Osteocyte (in vitro differentiated cells): ENCODE data around the gene AMOTL1. TPM values are rescaled to one million over a fixed set of nuclear protein-coding genes. Genes with fewer than 3 reads are reported as not detected.
A peak's percentile ranks its signal among the peaks of the same experiment; 100 is the strongest.

Experiments used
- DNase-seq: peaks from one replicate; pipeline ENCODE4 v3.0.0; 2021; ENCODE audit warnings: mixed read lengths; ENCODE audit not compliant: unreplicated experiment; ENCODE audit errors: extremely low spot score
- H3K27ac Mint-ChIP-seq: one replicate; pipeline ENCODE4 v1.8.0; 2021; ENCODE audit warnings: mild to moderate bottlenecking, mixed read lengths; ENCODE audit not compliant: unreplicated experiment
- H3K27me3 Mint-ChIP-seq: one replicate; pipeline ENCODE4 v1.8.0; 2021; ENCODE audit warnings: mixed read lengths; ENCODE audit not compliant: unreplicated experiment
- H3K36me3 Mint-ChIP-seq: one replicate; pipeline ENCODE4 v1.8.0; 2021; ENCODE audit warnings: mixed read lengths; ENCODE audit not compliant: unreplicated experiment
- H3K4me1 Mint-ChIP-seq: one replicate; pipeline ENCODE4 v1.8.0; 2021; ENCODE audit warnings: mixed read lengths; ENCODE audit not compliant: unreplicated experiment
- H3K4me3 Mint-ChIP-seq: one replicate; pipeline ENCODE4 v1.8.0; 2021; ENCODE audit warnings: mild to moderate bottlenecking, moderate library complexity, mixed read lengths; ENCODE audit not compliant: unreplicated experiment
- H3K9me3 Mint-ChIP-seq: one replicate; pipeline ENCODE4 v1.8.0; 2021; ENCODE audit warnings: mixed read lengths; ENCODE audit not compliant: unreplicated experiment
- CTCF ChIP-seq: fragments of 200-600 bp; sonication (generic); IDR thresholded peaks from 2 replicates; pipeline ENCODE4 v1.5.0; 2021; ENCODE audit warnings: antibody characterized with exemption, mild to moderate bottlenecking, moderate library complexity
- total RNA-seq: library from RNA; stranded (reverse); gene quantifications from 2 replicates; pipeline ENCODE4 v1.2.1, GENCODE V29; 2021

Gene AMOTL1
- total RNA-seq, 1 donor from 2014 or later, result 66.6 TPM

GRCh38 chr11:94781837-94782236, 13.7 kb downstream of the AMOTL1 start:
- peak overlapping the region; percentile 9 for H3K27ac Mint-ChIP-seq
- no peaks in the 10 kb centered on the region for H3K27me3 Mint-ChIP-seq
- no peak for TF ChIP-seq CTCF
- peaks cover 65% of the 10 kb centered on the region for H3K4me1 Mint-ChIP-seq
- DNase-seq, result no peak
- H3K9me3 Mint-ChIP-seq, result no peaks in the 10 kb centered on the region
- no peak overlapping the region for H3K4me3 Mint-ChIP-seq
- no peaks in the 10 kb centered on the region for H3K36me3 Mint-ChIP-seq

GRCh38 chr11:94782446-94782845, 14.3 kb downstream of the AMOTL1 start:
- H3K27ac Mint-ChIP-seq, result peak overlapping the region; percentile 9
- no peak for DNase-seq
- peaks cover 64% of the 10 kb centered on the region for H3K4me1 Mint-ChIP-seq
- H3K36me3 Mint-ChIP-seq, result no peaks in the 10 kb centered on the region
- H3K9me3 Mint-ChIP-seq, result no peaks in the 10 kb centered on the region
- no peak overlapping the region for H3K4me3 Mint-ChIP-seq
- no peaks in the 10 kb centered on the region for H3K27me3 Mint-ChIP-seq
- no peak for TF ChIP-seq CTCF

GRCh38 chr11:94784884-94785283, 16.7 kb downstream of the AMOTL1 start:
- H3K27ac Mint-ChIP-seq, result peak overlapping the region; percentile 86
- TF ChIP-seq CTCF, result no peak
- no peaks in the 10 kb centered on the region for H3K27me3 Mint-ChIP-seq
- no peaks in the 10 kb centered on the region for H3K36me3 Mint-ChIP-seq
- no peaks in the 10 kb centered on the region for H3K9me3 Mint-ChIP-seq
- DNase-seq, result no peak
- H3K4me1 Mint-ChIP-seq, result peaks cover 78% of the 10 kb centered on the region
- no peak overlapping the region for H3K4me3 Mint-ChIP-seq

GRCh38 chr11:94785509-94785908, 17.4 kb downstream of the AMOTL1 start:
- no peaks in the 10 kb centered on the region for H3K9me3 Mint-ChIP-seq
- peak overlapping the region; percentile 5 for H3K4me3 Mint-ChIP-seq
- DNase-seq, result no peak
- peaks cover 82% of the 10 kb centered on the region for H3K4me1 Mint-ChIP-seq
- TF ChIP-seq CTCF, result no peak
- peak overlapping the region; percentile 86 for H3K27ac Mint-ChIP-seq
- H3K36me3 Mint-ChIP-seq, result no peaks in the 10 kb centered on the region
- no peaks in the 10 kb centered on the region for H3K27me3 Mint-ChIP-seq

GRCh38 chr11:94786264-94787126, 18.3 kb downstream of the AMOTL1 start:
- H3K27ac Mint-ChIP-seq, result peak overlapping the region; percentile 44
- no peaks in the 10 kb centered on the region for H3K27me3 Mint-ChIP-seq
- no peak for DNase-seq
- peak; percentile 66 for TF ChIP-seq CTCF
- H3K9me3 Mint-ChIP-seq, result no peaks in the 10 kb centered on the region
- no peak overlapping the region for H3K4me3 Mint-ChIP-seq
- H3K36me3 Mint-ChIP-seq, result no peaks in the 10 kb centered on the region
- H3K4me1 Mint-ChIP-seq, result peaks cover 82% of the 10 kb centered on the region
